ENCODE data around the gene ANKS1B. TPM values are rescaled to one million over a fixed set of nuclear protein-coding genes. Genes with fewer than 3 reads are reported as not detected.

Gene ANKS1B
- polyA plus RNA-seq, 3 donors, result not detected

DNA sequence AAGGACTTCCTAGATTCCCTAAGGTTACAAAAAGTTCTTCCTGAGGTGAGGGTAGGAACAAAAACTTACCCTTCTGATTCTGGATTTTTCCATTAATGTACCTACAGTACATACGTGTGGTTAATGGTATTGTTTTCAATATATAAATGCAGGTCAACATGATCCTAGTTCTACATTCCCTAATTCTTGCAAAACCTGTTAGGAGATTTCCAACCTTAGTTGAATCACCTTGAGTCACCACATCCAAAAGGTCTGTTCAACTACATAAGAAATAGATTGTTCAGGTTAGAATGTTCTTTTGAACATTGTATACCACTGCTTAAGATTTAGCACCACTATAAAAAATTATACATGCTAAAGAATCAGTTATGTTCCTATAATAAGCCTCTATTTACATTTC lies 218.3 kb downstream of the ANKS1B start:
- no peak overlapping the region for H3K4me2 ChIP-seq (replicated peaks; ENCODE audit: extremely low read depth, low read length, poor library complexity, severe bottlenecking)
- no peak overlapping the region for H3K4me3 ChIP-seq (replicated peaks in 1 of 3; ENCODE audit: low read depth in 2 of 3, low read length in 3 of 3)
- H4K20me1 ChIP-seq (ENCODE audit: insufficient read depth, low read length), result no peaks in the 10 kb centered on the region
- no peaks in the 10 kb centered on the region for H3K9me3 ChIP-seq (replicated peaks in 1 of 2; ENCODE audit: control insufficient read depth in 1 of 2, insufficient read depth in 1 of 2, low read length in 2 of 2)
- Mint-ChIP-seq H3K27ac (no peak overlapping the region), H3K4me3 (no peak overlapping the region), H3K27me3 (ENCODE audit: low read depth in 3 of 3) (peaks cover 0 to 1% (median 0%) of the 10 kb centered on the region in 3 donors), H3K9me3 (no peaks in the 10 kb centered on the region), H3K36me3 (no peaks in the 10 kb centered on the region), H3K4me1 (no peaks in the 10 kb centered on the region)
- DNase-seq, result no peak
- H3K4me1 ChIP-seq (ENCODE audit: control insufficient read depth in 1 of 2, insufficient read depth in 2 of 2, low read length in 2 of 2), result no peaks in the 10 kb centered on the region
- no peak overlapping the region for H2AFZ ChIP-seq (ENCODE audit: insufficient read depth, low read depth, low read length, poor library complexity, severe bottlenecking)
- H3K9ac ChIP-seq (ENCODE audit: insufficient read depth, low read length, poor library complexity, severe bottlenecking), result no peak overlapping the region
- no peaks in the 10 kb centered on the region for H3K27me3 ChIP-seq (ENCODE audit: control insufficient read depth in 2 of 2, insufficient read depth in 2 of 2, low read length in 2 of 2)
- TF ChIP-seq, protein P1, sequence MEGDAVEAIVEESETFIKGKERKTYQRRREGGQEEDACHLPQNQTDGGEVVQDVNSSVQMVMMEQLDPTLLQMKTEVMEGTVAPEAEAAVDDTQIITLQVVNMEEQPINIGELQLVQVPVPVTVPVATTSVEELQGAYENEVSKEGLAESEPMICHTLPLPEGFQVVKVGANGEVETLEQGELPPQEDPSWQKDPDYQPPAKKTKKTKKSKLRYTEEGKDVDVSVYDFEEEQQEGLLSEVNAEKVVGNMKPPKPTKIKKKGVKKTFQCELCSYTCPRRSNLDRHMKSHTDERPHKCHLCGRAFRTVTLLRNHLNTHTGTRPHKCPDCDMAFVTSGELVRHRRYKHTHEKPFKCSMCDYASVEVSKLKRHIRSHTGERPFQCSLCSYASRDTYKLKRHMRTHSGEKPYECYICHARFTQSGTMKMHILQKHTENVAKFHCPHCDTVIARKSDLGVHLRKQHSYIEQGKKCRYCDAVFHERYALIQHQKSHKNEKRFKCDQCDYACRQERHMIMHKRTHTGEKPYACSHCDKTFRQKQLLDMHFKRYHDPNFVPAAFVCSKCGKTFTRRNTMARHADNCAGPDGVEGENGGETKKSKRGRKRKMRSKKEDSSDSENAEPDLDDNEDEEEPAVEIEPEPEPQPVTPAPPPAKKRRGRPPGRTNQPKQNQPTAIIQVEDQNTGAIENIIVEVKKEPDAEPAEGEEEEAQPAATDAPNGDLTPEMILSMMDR (IDR thresholded peaks at IDR 0.05), result no peak
- no peaks in the 10 kb centered on the region for H3K36me3 ChIP-seq (replicated peaks in 1 of 2; ENCODE audit: control insufficient read depth in 1 of 2, insufficient read depth in 2 of 2, low read length in 2 of 2)
- WGBS (ENCODE audit: insufficient coverage), result no CpG with 5 or more reads among the region's 1 CpG
- H3K27ac ChIP-seq (ENCODE audit: low read depth in 1 of 2, low read length in 2 of 2), result no peak overlapping the region
- no peaks in the 10 kb centered on the region for H3K79me2 ChIP-seq (ENCODE audit: insufficient read depth, low read length)
- intact Hi-C loops (cut with micrococcal nuclease), result no loop called here

- Mint-ChIP-seq H3K4me1 (no peaks in the 10 kb centered on the region), H3K27ac (no peak overlapping the region), H3K27me3 (ENCODE audit: low read depth in 3 of 3) (peaks cover 0 to 1% (median 0%) of the 10 kb centered on the region in 3 donors), H3K4me3 (no peak overlapping the region), H3K36me3 (no peaks in the 10 kb centered on the region), H3K9me3 (no peaks in the 10 kb centered on the region)
- no peaks in the 10 kb centered on the region for H3K27me3 ChIP-seq (ENCODE audit: control insufficient read depth in 2 of 2, insufficient read depth in 2 of 2, low read length in 2 of 2)
- no peaks in the 10 kb centered on the region for H4K20me1 ChIP-seq (ENCODE audit: insufficient read depth, low read length)
- no peak for DNase-seq
- intact Hi-C loops (cut with micrococcal nuclease), result no loop called here
- no peak overlapping the region for H3K4me2 ChIP-seq (replicated peaks; ENCODE audit: extremely low read depth, low read length, poor library complexity, severe bottlenecking)
- no peaks in the 10 kb centered on the region for H3K9me3 ChIP-seq (replicated peaks in 1 of 2; ENCODE audit: control insufficient read depth in 1 of 2, insufficient read depth in 1 of 2, low read length in 2 of 2)
- H3K4me3 ChIP-seq (replicated peaks in 1 of 3; ENCODE audit: low read depth in 2 of 3, low read length in 3 of 3), result no peak overlapping the region
- H3K79me2 ChIP-seq (ENCODE audit: insufficient read depth, low read length), result no peaks in the 10 kb centered on the region
- no peak overlapping the region for H3K9ac ChIP-seq (ENCODE audit: insufficient read depth, low read length, poor library complexity, severe bottlenecking)
- H3K4me1 ChIP-seq (ENCODE audit: control insufficient read depth in 1 of 2, insufficient read depth in 2 of 2, low read length in 2 of 2), result no peaks in the 10 kb centered on the region
- no peak overlapping the region for H3K27ac ChIP-seq (ENCODE audit: low read depth in 1 of 2, low read length in 2 of 2)
- no peak overlapping the region for H2AFZ ChIP-seq (ENCODE audit: insufficient read depth, low read depth, low read length, poor library complexity, severe bottlenecking)
- WGBS (ENCODE audit: insufficient coverage), result 100% methylated on average over 1 of the region's 3 CpGs
- no peaks in the 10 kb centered on the region for H3K36me3 ChIP-seq (replicated peaks in 1 of 2; ENCODE audit: control insufficient read depth in 1 of 2, insufficient read depth in 2 of 2, low read length in 2 of 2)
- TF ChIP-seq, protein P1 (IDR thresholded peaks at IDR 0.05), result no peak
Measured at GRCh38 chr12:99765469-99766114, 219.1 kb downstream of the ANKS1B start.

Measured in CD14-positive monocyte (primary cell).